HEK293T (cell line): ENCODE measurements around the gene SP3.
"Not testable (repeated sequence)": the region's sequence is repeated elsewhere in the genome, so short reads cannot be mapped to it uniquely, and the experiment has no call there.

Source experiments
- CTCF ChIA-PET: fragments of 350-600 bp; formaldehyde crosslinking; extraction: SDS; loops from one replicate; lab custom pipeline; 2021; ENCODE audit warnings: antibody characterized with exemption, inconsistent platforms; lab: Yijun Ruan, JAX
- POLR2A ChIA-PET: fragments of 350-600 bp; formaldehyde crosslinking; extraction: SDS; loops from one replicate; lab custom pipeline; 2020; ENCODE audit warnings: antibody characterized with exemption, inconsistent platforms; lab: Yijun Ruan, JAX
- DNase-seq: peaks from one replicate; pipeline ENCODE4 v3.0.0; 2012; ENCODE audit warnings: mixed read lengths; ENCODE audit errors: extremely low spot score
- ARNT ChIP-seq: fragments of 450-650 bp; IDR thresholded peaks from 2 replicates; pipeline ENCODE4 v1.6.1; 2017; ENCODE audit warnings: mild to moderate bottlenecking
- BHLHE40 ChIP-seq: fragments of 450-650 bp; IDR thresholded peaks from 2 replicates; pipeline ENCODE4 v1.6.1; 2016; ENCODE audit warnings: mild to moderate bottlenecking, moderate library complexity, borderline replicate concordance
- CTBP1 ChIP-seq: fragments of 450-650 bp; IDR thresholded peaks from 2 replicates; pipeline ENCODE4 v1.6.1; 2016; ENCODE audit warnings: borderline replicate concordance
- ELF4 ChIP-seq: fragments of 450-650 bp; IDR thresholded peaks from 2 replicates; pipeline ENCODE4 v1.6.1; 2017; ENCODE audit warnings: antibody characterized with exemption
- FOXA1 ChIP-seq: fragments of 450-650 bp; IDR thresholded peaks from 2 replicates; pipeline ENCODE4 v1.6.1; 2016; ENCODE audit warnings: mild to moderate bottlenecking
- FOXK2 ChIP-seq: fragments of 450-650 bp; IDR thresholded peaks from 2 replicates; pipeline ENCODE4 v1.6.1; 2016; ENCODE audit warnings: mild to moderate bottlenecking
- FOXM1 ChIP-seq: fragments of 450-650 bp; IDR thresholded peaks from 2 replicates; pipeline ENCODE4 v1.6.1; 2017; ENCODE audit warnings: mild to moderate bottlenecking, borderline replicate concordance
- HDGF ChIP-seq: fragments of 450-650 bp; IDR thresholded peaks from 2 replicates; pipeline ENCODE4 v1.6.1; 2017; ENCODE audit warnings: antibody characterized with exemption, borderline replicate concordance
- L3MBTL2 ChIP-seq: fragments of 450-650 bp; conservative IDR thresholded peaks from 2 replicates; pipeline ENCODE4 v1.6.1; 2016; ENCODE audit warnings: mild to moderate bottlenecking
- LEF1 ChIP-seq: fragments of 450-650 bp; IDR thresholded peaks from 2 replicates; pipeline ENCODE4 v1.6.1; 2017; ENCODE audit warnings: mild to moderate bottlenecking, borderline replicate concordance
- NFRKB ChIP-seq: fragments of 450-650 bp; IDR thresholded peaks from 2 replicates; pipeline ENCODE4 v1.6.1; 2016; ENCODE audit warnings: mild to moderate bottlenecking, moderate library complexity
- PKNOX1 ChIP-seq: fragments of 450-650 bp; IDR thresholded peaks from 2 replicates; pipeline ENCODE4 v1.6.1; 2016
- SP1 ChIP-seq: fragments of 450-650 bp; IDR thresholded peaks from 2 replicates; pipeline ENCODE4 v1.6.1; 2017
- SUZ12 ChIP-seq: fragments of 450-650 bp; IDR thresholded peaks from 2 replicates; pipeline ENCODE4 v1.6.1; 2016; ENCODE audit warnings: mild to moderate bottlenecking
- TARDBP ChIP-seq: fragments of 450-650 bp; IDR thresholded peaks from 2 replicates; pipeline ENCODE4 v1.6.1; 2016
- ZNF384 ChIP-seq: fragments of 450-650 bp; IDR thresholded peaks from 2 replicates; pipeline ENCODE4 v1.6.1; 2016

Gene SP3

GRCh38 chr2:173898996-173899395 is 66.2 kb downstream of the SP3 start:
- TF ChIP-seq FOXK2 (no peak), PKNOX1 (no peak), ZNF384 (no peak), ELF4 (no peak), HDGF (no peak)
- ChIA-PET CTCF (no interaction called here), POLR2A (no interaction called here)

GRCh38 chr2:173898178-173898668 is 67.0 kb downstream of the SP3 start:
- CTCF ChIA-PET, result no interaction called here
- POLR2A ChIA-PET, result no interaction called here
- TF ChIP-seq FOXA1 (no peak), FOXM1 (no peak), BHLHE40 (no peak), LEF1 (no peak), FOXK2 (no peak), PKNOX1 (no peak), NFRKB (no peak), ARNT (no peak), ELF4 (no peak), SUZ12 (no peak), TARDBP (no peak), ZNF384 (no peak)
- DNase-seq, result no peak

More at GRCh38 chr2:173898996-173899395, 66.2 kb downstream of the SP3 start:
- no peak for DNase-seq

- POLR2A ChIA-PET, result no interaction called here
- TF ChIP-seq FOXK2 (no peak), SP1 (no peak), PKNOX1 (no peak), SUZ12 (no peak)
- CTCF ChIA-PET, result no interaction called here
- no peak for DNase-seq
Observed at GRCh38 chr2:173896755-173897154, 68.4 kb downstream of the SP3 start.

- CTCF ChIA-PET, result no interaction called here
Observed at GRCh38 chr2:173892341-173892740, 72.8 kb downstream of the SP3 start.

GRCh38 chr2:173891315-173892037 is 73.7 kb downstream of the SP3 start:
- ChIA-PET POLR2A (no interaction called here), CTCF (no interaction called here)

More at GRCh38 chr2:173892341-173892740, 72.8 kb downstream of the SP3 start:
- TF ChIP-seq ZNF384, result no peak
- TF ChIP-seq ARNT, result no peak
- TF ChIP-seq HDGF, result no peak
- no peak for TF ChIP-seq ELF4
- TF ChIP-seq BHLHE40, result no peak
- TF ChIP-seq SUZ12, result no peak
- POLR2A ChIA-PET, result no interaction called here
- no peak for DNase-seq

GRCh38 chr2:173889464-173889863 is 75.7 kb downstream of the SP3 start:
- POLR2A ChIA-PET, CTCF ChIA-PET: not testable (repeated sequence)

More at GRCh38 chr2:173891315-173892037, 73.7 kb downstream of the SP3 start:
- no peak for TF ChIP-seq FOXK2
- no peak for TF ChIP-seq FOXM1
- no peak for TF ChIP-seq SP1
- TF ChIP-seq TARDBP, result no peak
- TF ChIP-seq L3MBTL2, result no peak
- no peak for TF ChIP-seq BHLHE40
- TF ChIP-seq ELF4, result no peak
- no peak for TF ChIP-seq LEF1
- TF ChIP-seq HDGF, result no peak
- TF ChIP-seq SUZ12, result no peak
- no peak for TF ChIP-seq FOXA1
- no peak for TF ChIP-seq ZNF384
- no peak for TF ChIP-seq ARNT
- TF ChIP-seq NFRKB, result no peak
- TF ChIP-seq PKNOX1, result no peak
- TF ChIP-seq CTBP1, result no peak
- DNase-seq, result no peak

DNA sequence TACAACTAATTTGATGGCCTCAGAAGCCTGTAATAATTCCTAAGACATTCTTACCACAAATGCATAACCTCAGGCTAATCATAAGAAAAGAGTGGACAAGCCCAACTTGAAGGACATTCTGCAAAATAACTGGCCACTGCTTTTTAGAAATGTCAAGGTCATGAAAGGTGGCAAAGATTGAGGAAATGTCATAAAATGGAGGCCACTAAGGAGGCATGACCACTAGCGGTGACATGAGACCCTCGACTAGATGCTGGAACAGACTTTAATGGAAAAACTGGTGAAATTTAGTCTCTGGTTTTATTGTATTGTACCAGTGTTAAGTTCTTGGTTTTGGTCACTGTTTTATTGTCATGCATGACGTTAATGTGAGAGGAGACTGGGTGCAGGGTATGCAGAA is 78.6 kb downstream of the SP3 start:
- POLR2A ChIA-PET, result no interaction called here
- no peak for DNase-seq
- TF ChIP-seq PKNOX1 (no peak), SUZ12 (no peak), L3MBTL2 (no peak), ARNT (no peak), BHLHE40 (no peak), SP1 (no peak), TARDBP (no peak), ELF4 (no peak), HDGF (no peak), FOXK2 (no peak), ZNF384 (no peak), NFRKB (no peak), LEF1 (no peak), FOXM1 (no peak), FOXA1 (no peak), CTBP1 (no peak)
- CTCF ChIA-PET, result no interaction called here

More at GRCh38 chr2:173889464-173889863, 75.7 kb downstream of the SP3 start:
- not testable (repeated sequence) for DNase-seq
